Right lobe of liver (tissue), 4 donors: ENCODE measurements around the gene HOXA4.

Experiments
- POLR2A ChIP-seq: fragments of 450-650 bp; IDR thresholded peaks from one replicate; pipeline ENCODE4 v1.6.1; 2017; ENCODE audit warnings: antibody characterized with exemption, mild to moderate bottlenecking
- TF ChIP-seq, protein P1 (sequence below), 4 donors: fragments of 200-600 bp in 3 of 4; fragments of 450-650 bp in 1 of 4; IDR thresholded peaks; one replicate each; pipeline versions ENCODE4 v1.5.1 to v1.8.0; 2016 to 2022; ENCODE audit warnings: antibody characterized with exemption in 4 of 4, mild to moderate bottlenecking in 2 of 4
- donor health status: DM: no; HTN: no; CAD: no.
- donor health status: DM: no; HTN: no; CAD: no.
- donor health status: DM: no; HTN: yes; CAD: no.

DNA sequence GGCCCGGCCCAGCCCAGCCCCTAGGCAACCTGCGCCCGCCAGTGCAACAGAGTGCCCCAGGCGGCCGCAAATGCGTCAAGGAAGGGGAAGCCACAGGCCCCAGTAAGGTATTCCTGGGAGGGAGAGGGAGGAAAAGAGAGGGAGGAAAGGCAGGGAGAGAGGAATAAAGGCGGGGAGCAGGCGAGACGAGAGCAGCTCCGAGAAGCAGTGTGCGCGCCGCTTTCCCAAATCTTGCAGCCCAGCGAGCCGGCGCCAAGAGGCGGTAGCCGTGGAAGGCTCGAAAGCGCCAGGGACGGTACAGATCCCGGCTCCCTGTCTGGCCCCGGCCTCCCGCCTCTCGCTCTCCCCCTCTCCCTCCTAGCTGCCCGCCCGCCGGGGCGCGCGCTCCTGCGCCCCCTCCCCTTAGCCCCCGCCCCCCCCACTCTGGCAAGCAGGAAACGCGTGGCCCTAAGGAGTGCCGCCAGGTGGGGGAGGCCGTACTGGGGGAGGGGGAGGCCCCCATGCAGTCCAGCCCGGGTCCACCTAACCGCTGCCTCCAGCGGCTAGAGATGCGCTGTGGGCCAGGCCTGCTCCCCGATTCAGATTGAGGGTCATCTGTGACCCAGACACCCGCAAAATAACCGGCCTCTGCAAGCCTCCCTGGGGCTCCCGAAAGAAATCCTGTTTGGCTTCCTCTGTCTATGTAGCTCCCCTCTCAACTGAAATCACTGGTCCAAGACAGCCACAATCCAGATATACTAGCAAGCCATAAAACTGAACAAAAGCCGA is 39.3 kb upstream of the HOXA4 start:
- TF ChIP-seq, protein P1, sequence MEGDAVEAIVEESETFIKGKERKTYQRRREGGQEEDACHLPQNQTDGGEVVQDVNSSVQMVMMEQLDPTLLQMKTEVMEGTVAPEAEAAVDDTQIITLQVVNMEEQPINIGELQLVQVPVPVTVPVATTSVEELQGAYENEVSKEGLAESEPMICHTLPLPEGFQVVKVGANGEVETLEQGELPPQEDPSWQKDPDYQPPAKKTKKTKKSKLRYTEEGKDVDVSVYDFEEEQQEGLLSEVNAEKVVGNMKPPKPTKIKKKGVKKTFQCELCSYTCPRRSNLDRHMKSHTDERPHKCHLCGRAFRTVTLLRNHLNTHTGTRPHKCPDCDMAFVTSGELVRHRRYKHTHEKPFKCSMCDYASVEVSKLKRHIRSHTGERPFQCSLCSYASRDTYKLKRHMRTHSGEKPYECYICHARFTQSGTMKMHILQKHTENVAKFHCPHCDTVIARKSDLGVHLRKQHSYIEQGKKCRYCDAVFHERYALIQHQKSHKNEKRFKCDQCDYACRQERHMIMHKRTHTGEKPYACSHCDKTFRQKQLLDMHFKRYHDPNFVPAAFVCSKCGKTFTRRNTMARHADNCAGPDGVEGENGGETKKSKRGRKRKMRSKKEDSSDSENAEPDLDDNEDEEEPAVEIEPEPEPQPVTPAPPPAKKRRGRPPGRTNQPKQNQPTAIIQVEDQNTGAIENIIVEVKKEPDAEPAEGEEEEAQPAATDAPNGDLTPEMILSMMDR (IDR thresholded peaks at IDR 0.05): no peak
- TF ChIP-seq POLR2A: no peak
